GM18951 (cell line): ENCODE measurements around the gene GARS1.

Experiments used
- POLR2A ChIP-seq: IDR thresholded peaks from 4 replicates; pipeline ENCODE4 v1.6.1; 2011; ENCODE audit warnings: mild to moderate bottlenecking; ENCODE audit not compliant: insufficient read length, insufficient read depth; ENCODE audit errors: extremely low read depth
- in situ Hi-C: fragments of 300-500 bp; cut with MboI; formaldehyde crosslinking; loops from one replicate; pipeline ENCODE4 v1.12.0; 2022; ENCODE audit warnings: low sequenced_read_pairs, mixed read lengths, inconsistent platforms; ENCODE audit not compliant: unreplicated experiment

The GARS1 gene

DNA sequence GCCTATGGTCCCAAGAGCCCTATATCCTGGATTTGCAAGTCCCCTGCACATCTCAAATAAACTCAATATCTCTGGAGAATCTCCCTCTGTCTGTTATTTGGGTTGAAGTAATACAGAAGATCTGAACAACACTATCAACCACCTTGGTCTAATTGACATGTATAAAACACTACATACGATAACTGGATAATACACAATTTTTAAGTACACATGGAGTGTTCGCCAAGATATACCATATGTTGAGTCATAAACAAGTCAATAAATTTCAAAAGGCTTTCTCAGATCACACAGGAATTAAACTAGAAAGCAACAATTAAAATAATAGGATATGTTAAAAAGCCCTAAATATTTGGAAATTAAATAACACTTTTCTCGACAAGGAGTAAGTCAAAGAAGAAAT, 5.6 kb upstream of the GARS1 start:
- in situ Hi-C loops: no loop called here
- TF ChIP-seq POLR2A: no peak

DNA sequence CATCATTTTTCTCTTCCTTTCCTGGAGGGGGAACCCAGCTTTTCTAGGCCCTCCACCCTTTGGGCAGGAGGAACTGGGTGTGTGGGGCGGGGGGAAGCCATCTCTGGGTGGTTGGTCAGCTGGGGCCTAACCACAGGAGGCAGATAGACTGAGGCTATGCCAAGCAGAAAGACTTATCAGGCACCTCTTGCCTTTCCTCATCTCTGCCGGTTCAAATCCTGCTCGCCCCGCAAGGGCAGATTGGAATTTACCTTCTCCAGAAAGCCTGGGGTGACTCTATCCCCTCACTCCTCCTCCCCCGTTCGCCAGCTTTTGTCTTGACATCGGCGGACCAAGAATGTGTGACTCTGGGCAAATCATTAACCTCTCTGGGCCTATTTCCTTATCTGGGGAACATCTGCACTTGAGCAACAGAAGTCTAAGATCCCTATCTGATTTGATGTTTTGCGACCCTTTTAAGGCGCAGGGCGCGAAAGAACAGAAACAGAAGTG, 584 bp upstream of the GARS1 start:
- in situ Hi-C loops: no loop called here
- no peak for TF ChIP-seq POLR2A

GRCh38 chr7:30595436-30596013, 847 bp downstream of the GARS1 start:
- in situ Hi-C loops: no loop called here
- TF ChIP-seq POLR2A: no peak

GRCh38 chr7:30596014-30596641, 1.4 kb downstream of the GARS1 start:
- TF ChIP-seq POLR2A: no peak
- in situ Hi-C loops: no loop called here

- no peak for TF ChIP-seq POLR2A
Measured at GRCh38 chr7:30596721-30597120, 2.0 kb downstream of the GARS1 start.

GRCh38 chr7:30598121-30598876, 3.6 kb downstream of the GARS1 start:
- in situ Hi-C loops: no loop called here
- TF ChIP-seq POLR2A: no peak

More at GRCh38 chr7:30596721-30597120, 2.0 kb downstream of the GARS1 start:
- in situ Hi-C loops: no loop called here

DNA sequence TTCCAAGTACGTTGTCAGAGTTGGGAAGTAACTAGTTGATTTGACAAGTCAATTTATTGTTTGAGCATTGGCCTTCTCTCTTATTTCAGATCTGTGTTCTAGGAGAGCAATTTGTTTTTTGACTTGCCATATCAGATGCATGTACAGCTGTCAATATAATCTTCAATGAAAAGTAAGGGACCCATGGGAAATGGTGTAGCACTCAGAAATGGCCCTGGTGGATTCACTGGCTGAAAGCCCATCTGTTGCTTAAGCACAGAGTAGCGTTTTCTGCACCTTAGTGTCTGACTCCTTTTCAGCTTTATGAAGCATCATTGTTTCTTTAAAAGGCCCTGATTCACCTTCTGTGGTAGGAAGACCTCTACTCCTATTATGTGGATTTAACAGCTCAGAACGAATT, 10.2 kb downstream of the GARS1 start:
- in situ Hi-C loops: no loop called here
- no peak for TF ChIP-seq POLR2A

DNA sequence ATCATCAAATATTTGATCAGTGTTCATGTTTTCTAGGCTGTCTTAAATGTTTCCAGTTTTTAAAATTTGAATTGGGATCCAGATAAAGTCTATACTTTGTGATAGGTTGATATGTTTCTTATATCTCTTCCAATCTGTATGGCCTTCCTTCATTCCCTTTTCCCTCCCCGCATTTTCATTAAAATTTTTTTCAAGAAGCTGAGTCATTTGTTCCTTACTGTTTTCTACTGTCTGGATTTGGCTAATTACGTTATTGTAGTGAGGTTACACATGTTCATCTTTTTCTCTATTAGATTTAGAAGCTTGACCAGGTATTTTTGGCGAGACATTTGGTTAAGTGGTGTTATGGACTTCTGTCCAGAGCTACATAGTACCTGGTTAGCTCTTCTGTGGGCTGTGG, 11.2 kb downstream of the GARS1 start:
- TF ChIP-seq POLR2A: no peak
- in situ Hi-C loops: no loop called here

DNA sequence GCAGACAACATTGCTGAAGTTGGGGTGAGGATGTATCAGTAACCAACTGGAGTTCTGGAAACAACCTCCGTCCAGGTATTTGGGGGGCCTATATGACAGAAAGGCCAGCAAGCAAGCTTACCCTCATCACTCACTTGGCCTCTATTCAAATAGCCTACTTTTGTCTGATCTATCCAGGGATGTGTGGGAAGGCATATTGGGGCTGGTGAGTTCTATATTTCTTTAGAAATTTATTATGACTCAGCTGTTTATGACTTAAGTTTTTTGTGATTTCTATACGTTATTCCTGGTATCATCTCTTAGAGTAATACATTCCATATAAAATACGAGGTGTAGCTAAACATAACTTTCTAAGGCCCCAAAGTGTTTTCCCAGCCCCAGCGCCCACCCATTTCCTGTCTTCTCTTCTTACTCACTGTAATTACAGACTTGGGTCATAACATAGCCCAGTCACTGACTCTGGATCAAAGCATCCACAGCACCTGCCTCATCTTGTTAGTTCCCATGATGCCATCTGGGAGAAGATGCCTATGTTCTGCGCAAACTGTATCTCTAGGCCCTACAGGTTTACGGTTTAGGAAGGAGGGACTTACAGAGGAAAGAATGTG, 18.1 kb downstream of the GARS1 start:
- in situ Hi-C loops: no loop called here
- TF ChIP-seq POLR2A: no peak

- in situ Hi-C loops: no loop called here
- TF ChIP-seq POLR2A: no peak
Measured at GRCh38 chr7:30613366-30614325, 19.0 kb downstream of the GARS1 start.

GRCh38 chr7:30616318-30616717, 21.6 kb downstream of the GARS1 start:
- no peak for TF ChIP-seq POLR2A
- in situ Hi-C loops: no loop called here

DNA sequence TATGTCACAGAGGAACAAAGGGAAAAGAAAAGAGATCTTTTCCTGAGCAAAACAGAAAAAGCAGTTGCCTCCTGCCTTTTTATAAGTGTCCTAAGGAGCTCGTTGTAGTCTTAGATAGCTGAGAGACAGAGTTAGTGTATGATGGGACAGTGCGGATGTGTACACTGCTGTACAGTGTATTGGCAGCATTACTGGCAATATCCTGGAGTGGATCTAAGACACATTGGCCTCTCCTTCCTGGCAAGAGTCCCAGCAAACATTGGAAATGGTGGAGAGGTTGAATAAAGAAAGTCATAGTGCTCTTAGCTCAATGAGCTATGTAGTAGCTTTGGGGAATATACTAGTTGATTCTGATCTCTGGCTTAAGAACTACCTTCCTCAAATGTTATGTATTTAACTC, 22.7 kb downstream of the GARS1 start:
- TF ChIP-seq POLR2A: no peak
- in situ Hi-C loops: no loop called here

- in situ Hi-C loops: no loop called here
- TF ChIP-seq POLR2A: no peak
Measured at GRCh38 chr7:30618080-30618676, 23.5 kb downstream of the GARS1 start.
